ENCODE results near the gene TRNAU1AP.
"Not testable (repeated sequence)": the region's sequence is repeated elsewhere in the genome, so short reads cannot be mapped to it uniquely, and the experiment has no call there.

TRNAU1AP gene

GRCh38 chr1:28552758-28553663 is at the start of gene TRNAU1AP:
Gene TRNAU1AP (plus strand): TSS chr1:28553085. CDS start chr1:28553111, 26 bp downstream.
- DNase-seq (ENCODE audit: low read depth in 2 of 2) = peak; percentile 94

GRCh38 chr1:28503117-28503516 is 49.8 kb upstream of the TRNAU1AP start:
- DNase-seq (ENCODE audit: low read depth in 2 of 2) = no peak

- peak; percentile 86 to 90 for DNase-seq (ENCODE audit: low read depth in 2 of 2)
These were observed 47.3 kb upstream of the TRNAU1AP start, which contains the start of gene RCC1 for GRCh38 chr1:28505406-28506187. Gene RCC1 (plus strand): TSS chr1:28506043. CDS start chr1:28529867, 23,824 bp downstream.

- no peak for DNase-seq (ENCODE audit: low read depth in 2 of 2)
These were observed 46.0 kb upstream of the TRNAU1AP start for GRCh38 chr1:28506907-28507246.

- no peak for DNase-seq (ENCODE audit: low read depth in 2 of 2)
These were observed 45.6 kb upstream of the TRNAU1AP start for GRCh38 chr1:28507247-28507645.

GRCh38 chr1:28507646-28508434 is 45.0 kb upstream of the TRNAU1AP start:
- DNase-seq (ENCODE audit: low read depth in 2 of 2) = no peak

GRCh38 chr1:28508435-28508754 is 44.5 kb upstream of the TRNAU1AP start:
- DNase-seq (ENCODE audit: low read depth in 2 of 2) = no peak

- DNase-seq (ENCODE audit: low read depth in 2 of 2) = no peak
These were observed 43.1 kb upstream of the TRNAU1AP start for GRCh38 chr1:28509705-28510272.

GRCh38 chr1:28510273-28510969 is 42.5 kb upstream of the TRNAU1AP start:
- DNase-seq (ENCODE audit: low read depth in 2 of 2) = no peak

GRCh38 chr1:28510970-28511440 is 41.9 kb upstream of the TRNAU1AP start:
- no peak for DNase-seq (ENCODE audit: low read depth in 2 of 2)

GRCh38 chr1:28512058-28512611 is 40.8 kb upstream of the TRNAU1AP start:
- no peak for DNase-seq (ENCODE audit: low read depth in 2 of 2)

GRCh38 chr1:28514445-28514933 is 38.4 kb upstream of the TRNAU1AP start:
- DNase-seq (ENCODE audit: low read depth in 2 of 2) = not testable (repeated sequence)

- no peak for DNase-seq (ENCODE audit: low read depth in 2 of 2)
These were observed 36.3 kb upstream of the TRNAU1AP start for GRCh38 chr1:28516518-28516956.

- DNase-seq (ENCODE audit: low read depth in 2 of 2) = no peak
These were observed 35.3 kb upstream of the TRNAU1AP start for GRCh38 chr1:28517649-28517999.

- peak; percentile 73 to 80 for DNase-seq (ENCODE audit: low read depth in 2 of 2)
These were observed 34.7 kb upstream of the TRNAU1AP start for GRCh38 chr1:28518000-28518744.

GRCh38 chr1:28518745-28519341 is 34.0 kb upstream of the TRNAU1AP start:
- DNase-seq (ENCODE audit: low read depth in 2 of 2) = no peak

GRCh38 chr1:28519946-28520725 is 32.7 kb upstream of the TRNAU1AP start:
- no peak for DNase-seq (ENCODE audit: low read depth in 2 of 2)

GRCh38 chr1:28520796-28521195 is 32.1 kb upstream of the TRNAU1AP start:
- DNase-seq (ENCODE audit: low read depth in 2 of 2) = not testable (repeated sequence)

All from stimulated activated CD8-positive, alpha-beta memory T cell treated with anti-CD3 and anti-CD28 coated beads, Interleukin-2, amount 100 ng/mL, for 1 hour (primary cell).